ENCODE results near the gene NKTR.

Gene NKTR

GRCh38 chr3:42693530-42693930 is 93.0 kb downstream of the NKTR start:
- DNase-seq (ENCODE audit: low read depth in 2 of 3, low spot score in 2 of 3): no peak

DNA sequence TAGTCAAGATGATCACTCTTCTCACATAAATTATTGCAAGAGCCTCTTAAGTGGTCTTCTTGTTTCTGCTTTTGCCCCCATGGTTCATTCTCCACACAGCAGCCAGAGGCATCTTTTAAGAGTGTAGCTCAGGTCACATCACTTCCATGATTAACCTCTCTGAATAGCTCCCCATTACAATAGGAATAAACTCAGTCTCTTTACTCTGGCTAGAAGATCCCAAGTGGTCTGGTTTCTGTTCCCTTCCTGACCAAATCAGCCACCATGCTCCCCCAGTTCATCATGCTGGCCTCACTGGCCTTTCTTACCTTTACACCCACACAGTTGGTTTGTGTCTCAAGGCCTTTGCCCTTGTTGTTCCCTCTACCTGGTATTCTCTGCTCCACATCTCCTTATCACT is 93.9 kb downstream of the NKTR start:
- no peak for DNase-seq (ENCODE audit: low read depth in 2 of 3, low spot score in 2 of 3)

DNA sequence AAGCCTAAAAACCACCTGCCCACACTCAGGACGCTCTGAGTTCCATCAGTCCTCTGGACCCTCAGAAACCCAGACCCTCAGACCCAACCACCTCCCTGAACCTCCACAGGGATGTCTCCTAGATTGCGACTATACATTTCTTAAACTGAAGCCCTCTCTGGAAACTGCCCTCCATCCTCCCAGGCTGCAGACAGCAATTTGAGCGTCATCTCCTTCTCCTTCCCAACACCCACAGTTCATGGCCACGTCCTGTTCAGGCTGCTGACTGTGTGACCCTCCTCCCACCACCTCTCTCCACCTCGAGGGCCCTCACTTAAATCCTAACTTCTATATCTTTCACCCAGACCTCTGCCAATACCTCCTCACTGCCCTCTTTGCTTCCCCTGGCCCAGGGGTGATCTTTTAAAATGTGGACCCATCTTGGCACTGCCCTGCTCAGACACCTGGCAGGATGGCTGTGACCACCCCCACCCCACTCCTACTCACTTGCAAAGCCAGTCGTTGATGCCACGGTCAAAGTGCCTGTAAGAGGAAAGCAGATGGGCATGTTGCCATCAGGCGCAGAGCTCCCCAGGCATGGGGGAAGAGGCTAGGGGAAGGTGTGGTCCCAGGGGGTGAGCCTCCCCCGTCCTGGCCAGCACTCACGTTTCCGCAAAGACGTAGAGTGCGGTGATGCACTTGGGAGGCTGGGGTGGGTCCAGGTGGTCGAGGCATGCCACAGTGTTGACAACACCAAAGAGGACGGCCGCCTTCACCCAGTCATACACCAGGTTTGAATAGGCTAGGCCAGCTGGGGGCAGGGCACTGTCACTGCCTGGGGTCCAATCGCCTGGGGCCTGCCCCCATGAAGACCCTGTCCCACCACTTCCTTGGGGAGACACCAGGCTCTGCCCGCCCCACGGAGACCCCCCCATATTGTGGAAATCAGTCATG is 96.1 kb downstream of the NKTR start:
- DNase-seq (ENCODE audit: low read depth in 2 of 3, low spot score in 2 of 3): no peak

DNA sequence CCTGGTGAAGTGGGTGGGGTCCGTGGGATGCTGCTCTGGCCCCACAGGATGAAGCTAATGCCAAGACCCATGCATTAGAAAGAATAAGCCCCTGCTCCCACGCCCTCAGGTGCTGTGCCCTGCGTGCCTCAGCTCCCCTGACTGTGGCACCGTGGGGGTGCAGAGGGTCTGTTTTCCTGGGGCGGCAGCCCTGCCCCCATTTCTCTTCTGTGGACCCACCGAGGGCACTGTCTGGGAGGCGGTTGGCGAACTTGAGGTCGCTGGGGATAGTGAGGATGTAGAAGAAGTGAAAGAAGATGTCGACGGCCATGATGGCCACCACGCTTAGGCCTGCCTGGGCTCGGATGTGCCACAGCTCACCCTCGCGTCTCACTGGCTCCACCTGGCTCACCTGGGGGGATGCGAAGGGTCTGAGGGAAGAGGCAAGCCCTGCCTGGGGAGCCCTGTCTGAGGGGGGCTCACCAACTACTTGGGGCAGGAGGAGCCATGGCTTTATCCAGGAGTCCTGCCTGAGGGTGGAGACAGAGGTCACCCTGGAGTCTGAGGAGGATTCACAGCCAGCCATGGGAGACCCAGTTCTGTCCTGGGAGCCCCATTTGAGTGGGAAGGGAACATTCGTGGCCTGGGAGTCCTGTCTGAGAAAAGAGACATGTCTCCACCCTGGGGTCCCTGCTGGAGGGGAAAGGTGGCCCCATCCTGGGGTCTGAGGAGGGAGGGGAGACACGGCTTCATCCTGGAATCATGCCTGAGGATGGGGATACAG is 97.0 kb downstream of the NKTR start:
- DNase-seq (ENCODE audit: low read depth in 2 of 3, low spot score in 2 of 3): no peak

All from activated CD8-positive, alpha-beta memory T cell treated with anti-CD3 and anti-CD28 coated beads for 48 hours (primary cell).